HEK293 (cell line): ENCODE measurements around the gene NCL.
"Not testable (repeated sequence)": the region's sequence is repeated elsewhere in the genome, so short reads cannot be mapped to it uniquely, and the experiment has no call there.

Experiments used
- CTCF ChIA-PET: fragments of 350-600 bp; formaldehyde crosslinking; extraction: SDS; loops from one replicate; lab custom pipeline; 2021; ENCODE audit warnings: antibody characterized with exemption; lab: Yijun Ruan, JAX
- POLR2A ChIA-PET: fragments of 300-600 bp; formaldehyde crosslinking; extraction: SDS; loops from one replicate; lab custom pipeline; 2020; ENCODE audit warnings: antibody characterized with exemption, inconsistent platforms; lab: Yijun Ruan, JAX
- H3K27ac ChIP-seq: fragments of 200-500 bp; sonication (Bioruptor generic); 2 replicates; pipeline ENCODE4 v1.5.1; 2014; ENCODE audit warnings: low read depth, low read length, control low read depth, inconsistent platforms; ENCODE audit errors: extremely low read depth
- H3K36me3 ChIP-seq, 2 experiments: fragments of 200-500 bp in 1 of 2; sonication (Bioruptor generic) in 1 of 2; 1 replicate in 1 of 2; 2 replicates in 1 of 2; pipeline ENCODE4 v1.5.1; 2014 to 2017; ENCODE audit warnings: inconsistent platforms in 2 of 2, low read length in 2 of 2; ENCODE audit not compliant: control insufficient read depth in 2 of 2, insufficient read depth in 1 of 2
- H3K4me1 ChIP-seq: fragments of 200-500 bp; sonication (Bioruptor generic); 2 replicates; pipeline ENCODE4 v1.5.1; 2014; ENCODE audit warnings: mild to moderate bottlenecking, low read length, inconsistent platforms; ENCODE audit not compliant: control insufficient read depth, insufficient read depth
- H3K4me3 ChIP-seq: 2 replicates; pipeline ENCODE4 v1.5.1; 2011; ENCODE audit warnings: low read depth, mild to moderate bottlenecking, control low read depth, low read length, moderate library complexity
- H3K9me3 ChIP-seq: fragments of 200-500 bp; sonication (Bioruptor generic); 2 replicates; pipeline ENCODE4 v1.5.1; 2014; ENCODE audit warnings: low read depth, low read length, inconsistent platforms; ENCODE audit not compliant: control insufficient read depth, insufficient read depth
- GLI2 ChIP-seq: fragments of 450-650 bp; formaldehyde crosslinking; IDR thresholded peaks from 2 replicates; pipeline ENCODE4; 2017; ENCODE audit warnings: missing biosample characterization, missing genetic modification characterization, low read depth, borderline replicate concordance
- PRDM1 ChIP-seq: fragments of 450-650 bp; formaldehyde crosslinking; IDR thresholded peaks from 2 replicates; pipeline ENCODE4; 2016; ENCODE audit warnings: missing biosample characterization, missing genetic modification characterization
- PRDM4 ChIP-seq: fragments of 450-650 bp; formaldehyde crosslinking; IDR thresholded peaks from 2 replicates; pipeline ENCODE4 v1.5.1; 2017; ENCODE audit warnings: missing biosample characterization, missing genetic modification characterization
- ZNF157 ChIP-seq: fragments of 450-650 bp; formaldehyde crosslinking; IDR thresholded peaks from 2 replicates; pipeline ENCODE4 v1.5.1; 2016; ENCODE audit warnings: missing biosample characterization, missing genetic modification characterization
- ZNF248 ChIP-seq: fragments of 450-650 bp; formaldehyde crosslinking; IDR thresholded peaks from 2 replicates; pipeline ENCODE4 v1.5.1; 2017; ENCODE audit warnings: missing biosample characterization, missing genetic modification characterization
- ZNF777 ChIP-seq: fragments of 450-650 bp; formaldehyde crosslinking; IDR thresholded peaks from 2 replicates; pipeline ENCODE4 v1.5.1; 2017; ENCODE audit warnings: missing biosample characterization, missing genetic modification characterization, borderline replicate concordance
- TF ChIP-seq, protein P1 (sequence below): fragments of 450-650 bp; IDR thresholded peaks from 2 replicates; pipeline ENCODE4 v1.5.1; 2018; ENCODE audit warnings: missing biosample characterization, missing genetic modification characterization
- TF ChIP-seq, protein P2 (sequence below): IDR thresholded peaks from 2 replicates; pipeline ENCODE4 v1.6.1; 2011; ENCODE audit warnings: mild to moderate bottlenecking, low read depth, low read length, borderline replicate concordance
- TF ChIP-seq, protein P3 (sequence below): fragments of 450-650 bp; IDR thresholded peaks from 2 replicates; pipeline ENCODE4 v1.5.1; 2018; ENCODE audit warnings: missing biosample characterization, mild to moderate bottlenecking, missing genetic modification characterization

NCL gene

GRCh38 chr2:231462729-231463465 lies 1.4 kb downstream of the NCL start:
- ChIA-PET CTCF (interaction anchor here (1.1 to 1.6 kb wide), 2 partner anchors 11 to 20 kb away, joined by 6 to 7 read pairs; no protein-coding TSS in a partner anchor), POLR2A (interaction anchor here (1.6 to 2.8 kb wide), 8 partner anchors 9 to 246 kb away, joined by 6 to 119 read pairs (median 18); partner anchors contain the start of gene PTMA)
- Histone ChIP-seq H3K4me1 (no peaks in the 10 kb centered on the region), H3K36me3 (peaks cover 45 to 60% of the 10 kb centered on the region in 2 experiments), H3K4me3 (peak overlapping the region; percentile 77), H3K9me3 (no peaks in the 10 kb centered on the region), H3K27ac (peak overlapping the region; percentile 99; the same call in 1 of the 2 replicates)
- TF ChIP-seq, protein P1, sequence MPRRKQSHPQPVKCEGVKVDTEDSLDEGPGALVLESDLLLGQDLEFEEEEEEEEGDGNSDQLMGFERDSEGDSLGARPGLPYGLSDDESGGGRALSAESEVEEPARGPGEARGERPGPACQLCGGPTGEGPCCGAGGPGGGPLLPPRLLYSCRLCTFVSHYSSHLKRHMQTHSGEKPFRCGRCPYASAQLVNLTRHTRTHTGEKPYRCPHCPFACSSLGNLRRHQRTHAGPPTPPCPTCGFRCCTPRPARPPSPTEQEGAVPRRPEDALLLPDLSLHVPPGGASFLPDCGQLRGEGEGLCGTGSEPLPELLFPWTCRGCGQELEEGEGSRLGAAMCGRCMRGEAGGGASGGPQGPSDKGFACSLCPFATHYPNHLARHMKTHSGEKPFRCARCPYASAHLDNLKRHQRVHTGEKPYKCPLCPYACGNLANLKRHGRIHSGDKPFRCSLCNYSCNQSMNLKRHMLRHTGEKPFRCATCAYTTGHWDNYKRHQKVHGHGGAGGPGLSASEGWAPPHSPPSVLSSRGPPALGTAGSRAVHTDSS (tag by site-specific recombination) = peak; percentile 86
- no peak for TF ChIP-seq PRDM4 (tag by site-specific recombination)

- POLR2A ChIA-PET = interaction anchor here (0.5 to 1.6 kb wide), 2 partner anchors 8 to 10 kb away, joined by 3 to 9 read pairs; no protein-coding TSS in a partner anchor
- Histone ChIP-seq H3K36me3 (peaks cover 58 to 74% of the 10 kb centered on the region in 2 experiments), H3K4me3 (no peak overlapping the region), H3K4me1 (no peaks in the 10 kb centered on the region), H3K27ac (no peak overlapping the region), H3K9me3 (no peaks in the 10 kb centered on the region)
- no peak for TF ChIP-seq ZNF157 (tag by site-specific recombination)
- TF ChIP-seq, protein P1 (tag by site-specific recombination) = peak; percentile 100
- CTCF ChIA-PET = interaction anchor here (1.6 kb wide), 1 partner anchor 10 kb away, joined by 7 read pairs; no protein-coding TSS in a partner anchor
Observed at GRCh38 chr2:231461516-231461971, 2.7 kb downstream of the NCL start.

DNA sequence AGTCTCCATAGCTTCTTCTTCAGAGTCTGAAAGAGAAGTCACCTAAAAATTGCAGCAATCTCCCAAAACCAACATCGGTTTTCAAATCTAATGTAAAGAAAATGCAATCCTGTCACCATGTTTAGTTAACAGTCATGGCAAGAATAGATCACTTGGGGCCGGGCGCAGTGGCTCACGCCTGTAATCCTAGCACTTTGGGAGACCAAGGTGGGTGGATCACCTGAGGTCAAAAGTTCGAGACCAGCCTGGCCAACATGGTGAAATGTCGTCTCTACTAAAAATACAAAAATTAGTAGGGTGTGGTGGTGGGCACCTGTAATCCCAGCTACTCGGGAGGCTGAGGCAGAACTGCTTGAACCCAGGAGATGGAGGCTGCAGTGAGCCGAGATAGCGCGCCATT lies 3.4 kb downstream of the NCL start:
- H3K4me1 ChIP-seq, H3K4me3 ChIP-seq, H3K27ac ChIP-seq, H3K9me3 ChIP-seq: not testable (repeated sequence)
- peaks cover 65 to 81% of the 10 kb centered on the region in 2 experiments for H3K36me3 ChIP-seq
- POLR2A ChIA-PET = interaction anchor here (0.5 kb wide), 1 partner anchor 11 kb away, joined by 3 read pairs; no protein-coding TSS in a partner anchor
- CTCF ChIA-PET = interaction anchor here (1.4 kb wide), 1 partner anchor 9 kb away, joined by 9 read pairs; no protein-coding TSS in a partner anchor

GRCh38 chr2:231460073-231460835 lies 4.0 kb downstream of the NCL start:
- POLR2A ChIA-PET = no interaction called here
- H3K4me3 ChIP-seq = no peak overlapping the region
- CTCF ChIA-PET = interaction anchor here (1.4 kb wide), 1 partner anchor 9 kb away, joined by 9 read pairs; no protein-coding TSS in a partner anchor
- H3K27ac ChIP-seq = no peak overlapping the region
- TF ChIP-seq, protein P2, sequence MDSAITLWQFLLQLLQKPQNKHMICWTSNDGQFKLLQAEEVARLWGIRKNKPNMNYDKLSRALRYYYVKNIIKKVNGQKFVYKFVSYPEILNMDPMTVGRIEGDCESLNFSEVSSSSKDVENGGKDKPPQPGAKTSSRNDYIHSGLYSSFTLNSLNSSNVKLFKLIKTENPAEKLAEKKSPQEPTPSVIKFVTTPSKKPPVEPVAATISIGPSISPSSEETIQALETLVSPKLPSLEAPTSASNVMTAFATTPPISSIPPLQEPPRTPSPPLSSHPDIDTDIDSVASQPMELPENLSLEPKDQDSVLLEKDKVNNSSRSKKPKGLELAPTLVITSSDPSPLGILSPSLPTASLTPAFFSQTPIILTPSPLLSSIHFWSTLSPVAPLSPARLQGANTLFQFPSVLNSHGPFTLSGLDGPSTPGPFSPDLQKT = no peak
- TF ChIP-seq ZNF777 (tag by site-specific recombination) (no peak), ZNF248 (tag by site-specific recombination) (no peak), PRDM1 (tag by site-specific recombination) (no peak), GLI2 (no peak)
- TF ChIP-seq, protein P3, sequence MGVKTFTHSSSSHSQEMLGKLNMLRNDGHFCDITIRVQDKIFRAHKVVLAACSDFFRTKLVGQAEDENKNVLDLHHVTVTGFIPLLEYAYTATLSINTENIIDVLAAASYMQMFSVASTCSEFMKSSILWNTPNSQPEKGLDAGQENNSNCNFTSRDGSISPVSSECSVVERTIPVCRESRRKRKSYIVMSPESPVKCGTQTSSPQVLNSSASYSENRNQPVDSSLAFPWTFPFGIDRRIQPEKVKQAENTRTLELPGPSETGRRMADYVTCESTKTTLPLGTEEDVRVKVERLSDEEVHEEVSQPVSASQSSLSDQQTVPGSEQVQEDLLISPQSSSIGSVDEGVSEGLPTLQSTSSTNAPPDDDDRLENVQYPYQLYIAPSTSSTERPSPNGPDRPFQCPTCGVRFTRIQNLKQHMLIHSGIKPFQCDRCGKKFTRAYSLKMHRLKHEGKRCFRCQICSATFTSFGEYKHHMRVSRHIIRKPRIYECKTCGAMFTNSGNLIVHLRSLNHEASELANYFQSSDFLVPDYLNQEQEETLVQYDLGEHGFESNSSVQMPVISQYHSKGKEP (tag by site-specific recombination) = no peak
- TF ChIP-seq, protein P1 (tag by site-specific recombination) = peak; percentile 100
- H3K9me3 ChIP-seq = no peaks in the 10 kb centered on the region
- H3K36me3 ChIP-seq = peaks cover 71 to 87% of the 10 kb centered on the region in 2 experiments
- H3K4me1 ChIP-seq = no peaks in the 10 kb centered on the region
